Panc1 (cell line): ENCODE data around the gene GH2. TPM values are rescaled to one million over a fixed set of nuclear protein-coding genes. Genes with fewer than 3 reads are reported as not detected.
"Not testable (repeated sequence)": the region's sequence is repeated elsewhere in the genome, so short reads cannot be mapped to it uniquely, and the experiment has no call there.

ENCODE experiments used
- ATAC-seq: fragments of 200-7000 bp; cut with Tn5 transposase; 2 replicates; pipeline ENCODE4 v1.9.1; 2020; ENCODE audit warnings: mild to moderate bottlenecking, moderate library complexity
- BruUV-seq: library from RNA; stranded (reverse); fragments of 400-500 nt; replicated peaks from 2 replicates; lab custom pipeline; 2021; lab: Mats Ljungman, UMichigan
- CTCF ChIA-PET: fragments of 300-600 bp; sonication (Branson Sonifier 250); formaldehyde crosslinking; loops from one replicate; lab custom pipeline; 2022; ENCODE audit warnings: antibody characterized with exemption; lab: Charles Lee
- POLR2A ChIA-PET: fragments of 300-600 bp; sonication (Branson Sonifier 250); formaldehyde crosslinking; loops from one replicate; lab custom pipeline; 2022; ENCODE audit warnings: antibody characterized with exemption; lab: Charles Lee
- DNase-seq: peaks from one replicate; pipeline ENCODE4 v3.0.0-alpha.2; 2010; ENCODE audit warnings: low read depth, low spot score
- H3K27ac ChIP-seq: 2 replicates; pipeline ENCODE4 v1.5.1; 2011; ENCODE audit warnings: mild to moderate bottlenecking, low read length, inconsistent platforms
- H3K27me3 ChIP-seq: fragments of 200-500 bp; sonication (Bioruptor generic); 2 replicates; pipeline ENCODE4 v1.6.0; 2014; ENCODE audit warnings: low read length, inconsistent platforms; ENCODE audit not compliant: control insufficient read depth, insufficient read depth
- H3K36me3 ChIP-seq: fragments of 200-500 bp; sonication (Bioruptor generic); 2 replicates; pipeline ENCODE4 v1.5.1; 2014; ENCODE audit warnings: inconsistent platforms, mild to moderate bottlenecking, low read length, moderate library complexity; ENCODE audit not compliant: control insufficient read depth, insufficient read depth
- H3K4me1 ChIP-seq: 2 replicates; pipeline ENCODE4 v1.5.1; 2011; ENCODE audit warnings: inconsistent platforms, mild to moderate bottlenecking, low read length, moderate library complexity; ENCODE audit not compliant: control insufficient read depth, insufficient read depth
- H3K4me3 ChIP-seq, 2 experiments: 2 replicates each; pipeline ENCODE4 v1.5.1; 2011 to 2012; ENCODE audit warnings: low read depth in 2 of 2, low read length in 2 of 2, mild to moderate bottlenecking in 2 of 2, inconsistent platforms in 1 of 2, moderate library complexity in 1 of 2
- H3K9me3 ChIP-seq: fragments of 200-500 bp; sonication (Bioruptor generic); 2 replicates; pipeline ENCODE4 v1.5.1; 2014; ENCODE audit warnings: low read depth, mild to moderate bottlenecking, inconsistent platforms, low read length, moderate library complexity; ENCODE audit not compliant: control insufficient read depth, insufficient read depth
- CTCF ChIP-seq: fragments of 450-650 bp; IDR thresholded peaks from 2 replicates; pipeline ENCODE4 v1.5.1; 2017; ENCODE audit warnings: mild to moderate bottlenecking
- in situ Hi-C: cut with HindIII; loops from 2 replicates; pipeline ENCODE4 v1.10.0; 2016; ENCODE audit warnings: low sequenced_read_pairs, low pct_unique_long_range_greater_than_20kb
- intact Hi-C: fragments of 100-400 bp; cut with micrococcal nuclease; formaldehyde crosslinking; loops from one replicate; pipeline ENCODE4 v1.10.0; 2022; ENCODE audit not compliant: unreplicated experiment
- total RNA-seq: library from RNA; stranded (reverse); gene quantifications from one replicate; pipeline ENCODE4 v1.2.1, GENCODE V29; 2021; ENCODE audit not compliant: unreplicated experiment

GH2 gene
- total RNA-seq, 1 experiment from 2014 or later: not detected

- H3K27ac ChIP-seq, POLR2A ChIA-PET, H3K27me3 ChIP-seq, DNase-seq, H3K36me3 ChIP-seq, intact Hi-C loops, in situ Hi-C loops, H3K9me3 ChIP-seq, H3K4me1 ChIP-seq, H3K4me3 ChIP-seq, BruUV-seq: not testable (repeated sequence)
- TF ChIP-seq CTCF: peak; percentile 74
- CTCF ChIA-PET: interaction anchor here (0.6 to 1.0 kb wide), 3 partner anchors 19 to 132 kb away, joined by 3 to 4 read pairs (median 3); no protein-coding TSS in a partner anchor
- ATAC-seq: peak; percentile 91
Measured at GRCh38 chr17:63889026-63889848, 7.5 kb upstream of the GH2 start.

GRCh38 chr17:63885119-63885518 lies 3.4 kb upstream of the GH2 start:
- H3K9me3 ChIP-seq, H3K4me3 ChIP-seq, CTCF ChIA-PET, intact Hi-C loops, H3K27me3 ChIP-seq, in situ Hi-C loops, H3K4me1 ChIP-seq, POLR2A ChIA-PET, ATAC-seq, DNase-seq, H3K27ac ChIP-seq, H3K36me3 ChIP-seq, BruUV-seq: not testable (repeated sequence)

- CTCF ChIA-PET: interaction anchor here (0.7 kb wide), 1 partner anchor 500 kb away, joined by 5 read pairs; no protein-coding TSS in a partner anchor
- H3K27ac ChIP-seq, H3K9me3 ChIP-seq, DNase-seq, ATAC-seq, intact Hi-C loops, POLR2A ChIA-PET, H3K27me3 ChIP-seq, H3K36me3 ChIP-seq, BruUV-seq, H3K4me1 ChIP-seq, in situ Hi-C loops, H3K4me3 ChIP-seq: not testable (repeated sequence)
Measured at GRCh38 chr17:63882626-63883126, 932 bp upstream of the GH2 start.

GRCh38 chr17:63881337-63881736 lies 407 bp downstream of the GH2 start:
- BruUV-seq, ATAC-seq, H3K27ac ChIP-seq, H3K4me3 ChIP-seq, DNase-seq, H3K27me3 ChIP-seq, H3K4me1 ChIP-seq, in situ Hi-C loops, H3K36me3 ChIP-seq, POLR2A ChIA-PET, intact Hi-C loops, H3K9me3 ChIP-seq: not testable (repeated sequence)
- peak; percentile 17; the same call in 1 of the 2 replicates for TF ChIP-seq CTCF
- CTCF ChIA-PET: interaction anchor here (0.7 kb wide), 1 partner anchor 12 kb away, joined by 4 read pairs; no protein-coding TSS in a partner anchor
